SK-N-SH (cell line): ENCODE results near the gene CD248. TPM values are rescaled to one million over a fixed set of nuclear protein-coding genes. Genes with fewer than 3 reads are reported as not detected.

Source experiments
- CTCF ChIA-PET: fragments of 300-600, 350-600 bp; formaldehyde crosslinking; extraction: SDS; loops from one replicate; lab custom pipeline; 2021; lab: Yijun Ruan, JAX
- POLR2A ChIA-PET: fragments of 350-600 bp; sonication (Branson Sonifier 250); formaldehyde crosslinking; extraction: SDS; loops from one replicate; lab custom pipeline; 2020; ENCODE audit warnings: antibody characterized with exemption, inconsistent platforms; lab: Yijun Ruan, JAX
- DNase-seq: peaks from one replicate; pipeline ENCODE4 v3.0.0; 2012
- H2AFZ ChIP-seq: fragments of 200-600 bp; sonication (generic); 2 replicates; pipeline ENCODE4 v1.8.1; 2016; ENCODE audit warnings: antibody characterized with exemption, mild to moderate bottlenecking, low read depth
- H3F3A ChIP-seq: fragments of 200-600 bp; sonication (generic); replicated peaks from 2 replicates; pipeline ENCODE3; 2016; ENCODE audit warnings: antibody characterized with exemption, mild to moderate bottlenecking; ENCODE audit not compliant: insufficient read depth
- H3K27ac ChIP-seq, 2 experiments: fragments of 200-500 bp in 1 of 2; fragments of 200-600 bp in 1 of 2; sonication (Bioruptor generic) in 1 of 2; sonication (generic), shearing (Covaris generic) in 1 of 2; 2 replicates each; pipeline versions ENCODE4 v1.5.1 to v1.6.1; 2014 to 2016; ENCODE audit warnings: low read depth in 2 of 2, inconsistent platforms in 1 of 2, low read length in 1 of 2, mild to moderate bottlenecking in 1 of 2, mixed read lengths in 1 of 2
- H3K27me3 ChIP-seq: fragments of 200-600 bp; sonication (generic), shearing (Covaris generic); 2 replicates; pipeline ENCODE4 v1.6.1; 2016; ENCODE audit warnings: mixed run types; ENCODE audit not compliant: insufficient read depth
- H3K36me3 ChIP-seq, 2 experiments: fragments of 200-500 bp in 1 of 2; fragments of 200-600 bp in 1 of 2; sonication (Bioruptor generic) in 1 of 2; sonication (generic) in 1 of 2; replicated peaks in 1 of 2; 2 replicates each; pipeline versions ENCODE3 to v1.5.1; 2014 to 2016; ENCODE audit warnings: low read length in 1 of 2, mild to moderate bottlenecking in 1 of 2; ENCODE audit not compliant: insufficient read depth in 2 of 2, control insufficient read depth in 1 of 2
- H3K4me1 ChIP-seq, 2 experiments: fragments of 200-500 bp in 1 of 2; fragments of 200-600 bp in 1 of 2; sonication (Bioruptor generic) in 1 of 2; sonication (generic), shearing (Covaris generic) in 1 of 2; 2 replicates each; pipeline versions ENCODE4 v1.5.1 to v1.6.1; 2014 to 2016; ENCODE audit warnings: low read depth in 1 of 2, low read length in 1 of 2, mixed run types in 1 of 2; ENCODE audit not compliant: insufficient read depth in 2 of 2, control insufficient read depth in 1 of 2
- H3K4me2 ChIP-seq: fragments of 200-600 bp; sonication (generic), shearing (Covaris generic); 2 replicates; pipeline ENCODE4 v1.6.1; 2017; ENCODE audit warnings: mixed run types
- H3K4me3 ChIP-seq, 2 experiments: fragments of 200-500 bp in 1 of 2; fragments of 200-600 bp in 1 of 2; sonication (Bioruptor generic) in 1 of 2; sonication (generic), shearing (Covaris generic) in 1 of 2; 2 replicates each; pipeline versions ENCODE4 v1.5.1 to v1.8.1; 2014 to 2016; ENCODE audit warnings: low read depth in 2 of 2, inconsistent platforms in 1 of 2, low read length in 1 of 2, mild to moderate bottlenecking in 1 of 2, mixed read lengths in 1 of 2, moderate library complexity in 1 of 2
- H3K79me2 ChIP-seq: fragments of 200-600 bp; sonication (generic); 2 replicates; pipeline ENCODE4 v1.8.1; 2017; ENCODE audit warnings: mild to moderate bottlenecking; ENCODE audit not compliant: insufficient read depth
- H3K9ac ChIP-seq: fragments of 200-600 bp; sonication (generic); 2 replicates; pipeline ENCODE4 v1.6.1; 2017; ENCODE audit warnings: mixed run types
- H3K9me2 ChIP-seq: fragments of 200-600 bp; sonication (generic); 2 replicates; pipeline ENCODE4 v1.6.1; 2017; ENCODE audit warnings: mixed run types
- H3K9me3 ChIP-seq: fragments of 200-600 bp; sonication (generic); 2 replicates; pipeline ENCODE4 v1.6.1; 2017; ENCODE audit warnings: mixed run types, mild to moderate bottlenecking, moderate library complexity
- H4K20me1 ChIP-seq: fragments of 200-600 bp; sonication (generic); 2 replicates; pipeline ENCODE4 v1.6.1; 2017; ENCODE audit warnings: mild to moderate bottlenecking, mixed run types; ENCODE audit not compliant: insufficient read depth
- ELF1 ChIP-seq: IDR thresholded peaks from 2 replicates; pipeline ENCODE4 v1.4.0; 2012
- EP300 ChIP-seq, 2 experiments: IDR thresholded peaks; 2 replicates each; pipeline versions ENCODE4 v1.4.0 to v1.6.1; 2012; ENCODE audit warnings: borderline replicate concordance in 1 of 2, low read depth in 1 of 2, low read length in 1 of 2
- EZH2phosphoT487 ChIP-seq: fragments of 200-600 bp; sonication (generic); IDR thresholded peaks from 2 replicates; pipeline ENCODE4 v1.6.1; 2017; ENCODE audit warnings: low read depth, mixed run types, mild to moderate bottlenecking, antibody characterized with exemption, moderate library complexity, borderline replicate concordance
- FOSL2 ChIP-seq: IDR thresholded peaks from 2 replicates; pipeline ENCODE4 v1.4.0; 2012; ENCODE audit warnings: low read depth, mild to moderate bottlenecking, moderate library complexity, borderline replicate concordance
- FOXM1 ChIP-seq: IDR thresholded peaks from 2 replicates; pipeline ENCODE4 v1.4.0; 2012; ENCODE audit warnings: low read depth, mild to moderate bottlenecking
- IRF3 ChIP-seq: fragments of 150-350 bp; IDR thresholded peaks from 2 replicates; pipeline ENCODE4 v1.6.1; 2016; ENCODE audit warnings: mild to moderate bottlenecking, low read depth, low read length
- JUND ChIP-seq: IDR thresholded peaks from 2 replicates; pipeline ENCODE4 v1.4.0; 2012
- MAX ChIP-seq: IDR thresholded peaks from 2 replicates; pipeline ENCODE4 v1.4.0; 2012; ENCODE audit warnings: low read depth
- MEF2A ChIP-seq: IDR thresholded peaks from 2 replicates; pipeline ENCODE4 v1.4.0; 2012; ENCODE audit warnings: low read depth, borderline replicate concordance
- MXI1 ChIP-seq: IDR thresholded peaks from 2 replicates; pipeline ENCODE4 v1.6.1; 2012; ENCODE audit warnings: mild to moderate bottlenecking, low read depth, low read length, improper control_type of control experiment
- NRF1 ChIP-seq: IDR thresholded peaks from 2 replicates; pipeline ENCODE4 v1.6.1; 2012; ENCODE audit warnings: low read depth, mild to moderate bottlenecking, low read length
- PBX3 ChIP-seq: IDR thresholded peaks from 2 replicates; pipeline ENCODE4; 2012
- RAD21 ChIP-seq: IDR thresholded peaks from 2 replicates; pipeline ENCODE4 v1.6.1; 2012; ENCODE audit warnings: mild to moderate bottlenecking, low read length
- RCOR1 ChIP-seq: fragments of 150-350 bp; IDR thresholded peaks from 2 replicates; pipeline ENCODE4 v1.6.1; 2017; ENCODE audit warnings: antibody characterized with exemption, low read length
- REST ChIP-seq: IDR thresholded peaks from 2 replicates; pipeline ENCODE4 v1.6.1; 2012; ENCODE audit warnings: mild to moderate bottlenecking, low read depth, low read length, moderate library complexity
- RFX5 ChIP-seq: IDR thresholded peaks from 2 replicates; pipeline ENCODE4 v1.6.1; 2012; ENCODE audit warnings: mild to moderate bottlenecking, improper control_type of control experiment, low read length
- SMC3 ChIP-seq: IDR thresholded peaks from 2 replicates; pipeline ENCODE4 v1.6.1; 2012; ENCODE audit warnings: low read depth, low read length, improper control_type of control experiment
- TAF1 ChIP-seq: IDR thresholded peaks from 2 replicates; pipeline ENCODE4 v1.6.1; 2012; ENCODE audit warnings: low read depth, mild to moderate bottlenecking, low read length, moderate library complexity, borderline replicate concordance
- TCF12 ChIP-seq: IDR thresholded peaks from 2 replicates; pipeline ENCODE4 v1.4.0; 2012
- USF1 ChIP-seq: IDR thresholded peaks from 2 replicates; pipeline ENCODE4 v1.4.0; 2012; ENCODE audit warnings: low read depth, borderline replicate concordance
- USF2 ChIP-seq: fragments of 150-350 bp; IDR thresholded peaks from 2 replicates; pipeline ENCODE4 v1.6.1; 2017; ENCODE audit warnings: antibody characterized with exemption, low read length, low read depth, borderline replicate concordance
- YY1 ChIP-seq: IDR thresholded peaks from 2 replicates; pipeline ENCODE4 v1.4.0; 2012; ENCODE audit warnings: low read depth, mild to moderate bottlenecking
- ZBTB33 ChIP-seq: IDR thresholded peaks from 2 replicates; pipeline ENCODE4 v1.4.0; 2012; ENCODE audit warnings: low read depth, borderline replicate concordance
- WGBS: methylation state at CpG from one replicate; pipeline ENCODE4 v1.1.6; 2017; ENCODE audit warnings: low lambda C conversion rate; 5-methylcytosine and 5-hydroxymethylcytosine counted together
- polyA plus RNA-seq, 3 experiments: library from polyadenylated mRNA; depleted of rRNA; stranded (reverse); fragments of >200 nt; gene quantifications; 2 replicates each; pipeline ENCODE4 v1.2.3, GENCODE V29; 2012

The CD248 gene
- polyA plus RNA-seq, 1 of the 3 experiments (the other 2 are of a cell fraction) = 7.7 TPM

GRCh38 chr11:66289548-66290329 lies 27.1 kb downstream of the CD248 start:
- Histone ChIP-seq H2AFZ (peak overlapping the region; percentile 55; the same call in 1 of the 2 replicates), H3K4me1 (peaks cover 7 to 36% of the 10 kb centered on the region in 2 experiments; a peak in 2 of 4 replicates), H3K27me3 (no peaks in the 10 kb centered on the region), H3K9me3 (no peaks in the 10 kb centered on the region), H3K79me2 (peaks cover 37% of the 10 kb centered on the region; the same call in 1 of the 2 replicates), H3F3A (peaks cover 9% of the 10 kb centered on the region), H3K4me2 (peak overlapping the region; percentile 94), H3K27ac (peak overlapping the region; percentile 90 to 97), H4K20me1 (0 out of 2 replicates have a peak, but pooled peaks cover 2% of the 10 kb centered on the region), H3K9me2 (no peaks in the 10 kb centered on the region), H3K36me3 (peaks cover 0 to 17% of the 10 kb centered on the region in 2 experiments), H3K9ac (peak overlapping the region; percentile 73), H3K4me3 (peak overlapping the region; percentile 84 to 90)
- CTCF ChIA-PET = interaction anchor here (0.6 to 6.2 kb wide), 9 partner anchors 8 to 140 kb away, joined by 3 to 63 read pairs (median 4); partner anchors contain the start of genes RAB1B and RIN1
- 19% methylated on average over 28 of the region's 36 CpGs for WGBS
- no peak for DNase-seq
- POLR2A ChIA-PET = interaction anchor here (0.7 to 4.2 kb wide), 12 partner anchors 9 to 240 kb away, joined by 3 to 19 read pairs (median 4); partner anchors contain the start of gene CD248
- TF ChIP-seq JUND (no peak), IRF3 (no peak), ZBTB33 (no peak), ELF1 (no peak), NRF1 (no peak), MEF2A (no peak), PBX3 (no peak), USF2 (no peak), RAD21 (no peak), SMC3 (no peak), REST (peak; percentile 99), FOXM1 (no peak), YY1 (no peak), EZH2phosphoT487 (no peak), MXI1 (peak; percentile 74), RCOR1 (no peak), EP300 (IDR thresholded peaks at IDR 0.05; ENCODE audit: borderline replicate concordance in 1 of 2, low read depth in 1 of 2, low read length in 1 of 2) (no peak), MAX (peak; percentile 75), RFX5 (no peak), TCF12 (no peak), USF1 (no peak), FOSL2 (no peak), TAF1 (no peak)
